HG02943 (cell line): ENCODE measurements around the gene MUSK.

Source experiments
- ATAC-seq: cut with Tn5 transposase; IDR thresholded peaks from one replicate; pipeline ENCODE4 v1.9.1; 2021; ENCODE audit warnings: mild to moderate bottlenecking, low read depth, moderate library complexity; ENCODE audit not compliant: unreplicated experiment

The MUSK gene

GRCh38 chr9:110844121-110844520 is 175.5 kb downstream of the MUSK start:
- no peak for ATAC-seq

DNA sequence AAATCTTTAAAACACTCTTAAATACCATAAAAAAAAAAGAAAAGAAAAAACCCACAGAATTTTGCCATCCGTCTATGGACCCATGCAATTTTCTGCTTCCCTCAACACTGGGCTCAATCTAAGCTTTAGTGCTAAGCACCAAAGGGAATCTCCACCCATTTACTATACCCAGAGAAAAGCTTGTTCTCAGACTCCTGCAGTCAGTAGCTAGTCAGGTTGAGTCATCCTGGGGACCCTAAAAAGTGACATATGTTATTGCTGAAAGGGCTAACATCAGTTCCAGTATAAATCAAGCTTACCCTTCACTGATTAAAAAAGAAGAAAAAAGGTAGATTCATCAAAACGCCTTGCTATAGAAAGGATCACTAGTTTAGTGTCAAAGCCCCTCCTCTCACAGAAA is 177.6 kb downstream of the MUSK start:
- ATAC-seq, result no peak

DNA sequence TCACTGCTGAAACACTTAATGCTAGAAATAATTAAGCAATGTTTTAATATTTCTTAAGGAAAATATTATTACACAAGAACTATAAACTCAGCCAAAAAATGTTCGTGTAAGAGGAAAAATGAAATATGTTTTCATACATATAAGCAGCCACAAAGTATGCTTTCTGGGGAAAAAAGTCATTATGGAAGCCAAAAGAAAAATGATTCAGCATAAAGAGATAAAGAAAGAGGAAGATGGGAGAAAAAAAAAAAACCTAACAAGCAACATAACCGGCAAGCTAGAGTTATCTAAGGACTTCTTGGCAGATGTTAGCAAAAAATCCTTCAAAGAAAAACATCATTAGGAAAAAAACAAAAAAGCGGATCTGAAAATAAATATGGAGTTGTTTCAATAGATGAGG is 179.1 kb downstream of the MUSK start:
- ATAC-seq, result no peak

- no peak for ATAC-seq
Observed at GRCh38 chr9:110850401-110851135, 182.0 kb downstream of the MUSK start.
